ENCODE results near the gene DENND1B.

The DENND1B gene

DNA sequence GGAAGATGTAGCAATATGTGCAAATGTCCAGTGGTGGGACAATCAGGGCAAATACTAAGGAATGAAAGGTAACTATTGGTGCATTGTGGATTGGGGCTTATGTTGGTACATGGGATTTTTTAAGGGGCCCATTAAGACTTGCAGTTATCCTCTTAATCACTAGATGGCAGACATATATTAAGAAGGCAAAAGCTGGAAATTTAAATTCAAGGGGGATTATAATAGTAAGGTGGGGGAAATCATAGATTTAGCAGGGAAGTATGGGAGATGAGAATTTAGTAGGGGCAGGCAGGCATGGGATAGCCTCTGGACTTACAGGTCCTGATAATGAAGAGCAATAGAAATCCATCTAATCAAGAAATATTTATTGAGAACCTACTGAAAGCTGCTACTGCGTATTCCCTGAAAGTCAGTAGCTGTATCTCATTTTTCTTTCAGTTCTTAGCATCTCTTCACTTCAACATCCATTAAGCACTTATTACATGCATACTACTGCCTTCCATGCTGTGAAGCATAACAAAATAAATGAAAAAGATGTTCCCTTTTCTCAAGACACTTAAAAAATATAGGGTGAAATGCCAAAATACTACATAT, 255.4 kb downstream of the DENND1B start:
- CTCF ChIA-PET = interaction anchor here (0.6 to 2.3 kb wide), 19 partner anchors 8 to 1479 kb away, joined by 3 to 14 read pairs (median 4); partner anchors contain the start of gene CFHR3
- TF ChIP-seq ZNF121 (tag by site-specific recombination; IDR thresholded peaks at IDR 0.05) (no peak), ZNF654 (tag by site-specific recombination; IDR thresholded peaks at IDR 0.05; ENCODE audit: low read depth) (peak; percentile 25; the same call in 1 of the 2 replicates)
- TF ChIP-seq, protein P1, sequence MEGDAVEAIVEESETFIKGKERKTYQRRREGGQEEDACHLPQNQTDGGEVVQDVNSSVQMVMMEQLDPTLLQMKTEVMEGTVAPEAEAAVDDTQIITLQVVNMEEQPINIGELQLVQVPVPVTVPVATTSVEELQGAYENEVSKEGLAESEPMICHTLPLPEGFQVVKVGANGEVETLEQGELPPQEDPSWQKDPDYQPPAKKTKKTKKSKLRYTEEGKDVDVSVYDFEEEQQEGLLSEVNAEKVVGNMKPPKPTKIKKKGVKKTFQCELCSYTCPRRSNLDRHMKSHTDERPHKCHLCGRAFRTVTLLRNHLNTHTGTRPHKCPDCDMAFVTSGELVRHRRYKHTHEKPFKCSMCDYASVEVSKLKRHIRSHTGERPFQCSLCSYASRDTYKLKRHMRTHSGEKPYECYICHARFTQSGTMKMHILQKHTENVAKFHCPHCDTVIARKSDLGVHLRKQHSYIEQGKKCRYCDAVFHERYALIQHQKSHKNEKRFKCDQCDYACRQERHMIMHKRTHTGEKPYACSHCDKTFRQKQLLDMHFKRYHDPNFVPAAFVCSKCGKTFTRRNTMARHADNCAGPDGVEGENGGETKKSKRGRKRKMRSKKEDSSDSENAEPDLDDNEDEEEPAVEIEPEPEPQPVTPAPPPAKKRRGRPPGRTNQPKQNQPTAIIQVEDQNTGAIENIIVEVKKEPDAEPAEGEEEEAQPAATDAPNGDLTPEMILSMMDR (tag by site-specific recombination; IDR thresholded peaks at IDR 0.05) = 0 out of 2 replicates have a peak, but pooled peaks have one; percentile 19
- H3K36me3 ChIP-seq (ENCODE audit: control insufficient read depth in 2 of 2, insufficient read depth in 1 of 2, low read length in 2 of 2) = no peaks in the 10 kb centered on the region
- POLR2A ChIA-PET = no interaction called here
- no peaks in the 10 kb centered on the region for H3K9me3 ChIP-seq (ENCODE audit: control insufficient read depth, insufficient read depth, low read depth, low read length)
- H3K4me3 ChIP-seq (ENCODE audit: low read depth, low read length) = no peak overlapping the region
- no peaks in the 10 kb centered on the region for H3K4me1 ChIP-seq (ENCODE audit: control insufficient read depth, insufficient read depth, low read length)
- no peak overlapping the region for H3K27ac ChIP-seq (ENCODE audit: extremely low read depth, low read depth, low read length)

DNA sequence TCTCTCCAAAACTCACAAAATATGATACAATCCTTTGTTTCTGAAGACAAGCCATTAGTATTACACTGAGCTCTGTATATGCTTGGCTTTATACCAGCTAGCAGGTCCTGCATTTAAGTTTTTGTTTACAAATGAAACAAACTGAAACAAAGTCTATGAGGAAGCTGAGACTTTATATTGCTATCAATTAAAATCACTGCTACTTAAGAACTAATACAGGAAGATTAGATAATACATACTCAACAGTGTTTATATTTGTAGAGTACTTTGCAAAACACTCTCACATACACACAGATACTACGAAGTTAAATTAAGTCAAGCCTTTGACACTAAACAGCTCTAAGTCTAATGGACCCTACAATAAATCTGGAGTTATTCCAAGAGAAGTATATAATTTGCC, 259.9 kb downstream of the DENND1B start:
- POLR2A ChIA-PET = no interaction called here
- CTCF ChIA-PET = interaction anchor here (0.6 to 1.1 kb wide), 2 partner anchors 11 to 291 kb away, joined by 3 to 4 read pairs; no protein-coding TSS in a partner anchor
- TF ChIP-seq RBAK (tag by site-specific recombination; IDR thresholded peaks at IDR 0.05) = no peak
- no peak for TF ChIP-seq MEIS1 (CRISPR knock-in tag; IDR thresholded peaks at IDR 0.05; ENCODE audit: borderline replicate concordance)
- TF ChIP-seq, protein P2, sequence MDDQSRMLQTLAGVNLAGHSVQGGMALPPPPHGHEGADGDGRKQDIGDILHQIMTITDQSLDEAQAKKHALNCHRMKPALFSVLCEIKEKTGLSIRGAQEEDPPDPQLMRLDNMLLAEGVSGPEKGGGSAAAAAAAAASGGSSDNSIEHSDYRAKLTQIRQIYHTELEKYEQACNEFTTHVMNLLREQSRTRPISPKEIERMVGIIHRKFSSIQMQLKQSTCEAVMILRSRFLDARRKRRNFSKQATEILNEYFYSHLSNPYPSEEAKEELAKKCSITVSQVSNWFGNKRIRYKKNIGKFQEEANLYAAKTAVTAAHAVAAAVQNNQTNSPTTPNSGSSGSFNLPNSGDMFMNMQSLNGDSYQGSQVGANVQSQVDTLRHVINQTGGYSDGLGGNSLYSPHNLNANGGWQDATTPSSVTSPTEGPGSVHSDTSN (CRISPR knock-in tag; IDR thresholded peaks at IDR 0.05) = no peak
- no peak for TF ChIP-seq ZNF629 (tag by site-specific recombination; IDR thresholded peaks at IDR 0.05)
- TF ChIP-seq, protein P3, sequence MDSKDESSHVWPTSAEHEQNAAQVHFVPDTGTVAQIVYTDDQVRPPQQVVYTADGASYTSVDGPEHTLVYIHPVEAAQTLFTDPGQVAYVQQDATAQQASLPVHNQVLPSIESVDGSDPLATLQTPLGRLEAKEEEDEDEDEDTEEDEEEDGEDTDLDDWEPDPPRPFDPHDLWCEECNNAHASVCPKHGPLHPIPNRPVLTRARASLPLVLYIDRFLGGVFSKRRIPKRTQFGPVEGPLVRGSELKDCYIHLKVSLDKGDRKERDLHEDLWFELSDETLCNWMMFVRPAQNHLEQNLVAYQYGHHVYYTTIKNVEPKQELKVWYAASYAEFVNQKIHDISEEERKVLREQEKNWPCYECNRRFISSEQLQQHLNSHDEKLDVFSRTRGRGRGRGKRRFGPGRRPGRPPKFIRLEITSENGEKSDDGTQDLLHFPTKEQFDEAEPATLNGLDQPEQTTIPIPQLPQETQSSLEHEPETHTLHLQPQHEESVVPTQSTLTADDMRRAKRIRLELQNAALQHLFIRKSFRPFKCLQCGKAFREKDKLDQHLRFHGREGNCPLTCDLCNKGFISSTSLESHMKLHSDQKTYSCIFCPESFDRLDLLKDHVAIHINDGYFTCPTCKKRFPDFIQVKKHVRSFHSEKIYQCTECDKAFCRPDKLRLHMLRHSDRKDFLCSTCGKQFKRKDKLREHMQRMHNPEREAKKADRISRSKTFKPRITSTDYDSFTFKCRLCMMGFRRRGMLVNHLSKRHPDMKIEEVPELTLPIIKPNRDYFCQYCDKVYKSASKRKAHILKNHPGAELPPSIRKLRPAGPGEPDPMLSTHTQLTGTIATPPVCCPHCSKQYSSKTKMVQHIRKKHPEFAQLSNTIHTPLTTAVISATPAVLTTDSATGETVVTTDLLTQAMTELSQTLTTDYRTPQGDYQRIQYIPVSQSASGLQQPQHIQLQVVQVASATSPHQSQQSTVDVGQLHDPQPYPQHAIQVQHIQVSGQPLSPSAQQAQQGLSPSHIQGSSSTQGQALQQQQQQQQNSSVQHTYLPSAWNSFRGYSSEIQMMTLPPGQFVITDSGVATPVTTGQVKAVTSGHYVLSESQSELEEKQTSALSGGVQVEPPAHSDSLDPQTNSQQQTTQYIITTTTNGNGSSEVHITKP (tag by site-specific recombination; IDR thresholded peaks at IDR 0.05) = no peak
- no peak for TF ChIP-seq ZSCAN16 (tag by site-specific recombination; IDR thresholded peaks at IDR 0.05)
- no peak for TF ChIP-seq ZNF155 (tag by site-specific recombination; IDR thresholded peaks at IDR 0.05)
- TF ChIP-seq, protein P4, sequence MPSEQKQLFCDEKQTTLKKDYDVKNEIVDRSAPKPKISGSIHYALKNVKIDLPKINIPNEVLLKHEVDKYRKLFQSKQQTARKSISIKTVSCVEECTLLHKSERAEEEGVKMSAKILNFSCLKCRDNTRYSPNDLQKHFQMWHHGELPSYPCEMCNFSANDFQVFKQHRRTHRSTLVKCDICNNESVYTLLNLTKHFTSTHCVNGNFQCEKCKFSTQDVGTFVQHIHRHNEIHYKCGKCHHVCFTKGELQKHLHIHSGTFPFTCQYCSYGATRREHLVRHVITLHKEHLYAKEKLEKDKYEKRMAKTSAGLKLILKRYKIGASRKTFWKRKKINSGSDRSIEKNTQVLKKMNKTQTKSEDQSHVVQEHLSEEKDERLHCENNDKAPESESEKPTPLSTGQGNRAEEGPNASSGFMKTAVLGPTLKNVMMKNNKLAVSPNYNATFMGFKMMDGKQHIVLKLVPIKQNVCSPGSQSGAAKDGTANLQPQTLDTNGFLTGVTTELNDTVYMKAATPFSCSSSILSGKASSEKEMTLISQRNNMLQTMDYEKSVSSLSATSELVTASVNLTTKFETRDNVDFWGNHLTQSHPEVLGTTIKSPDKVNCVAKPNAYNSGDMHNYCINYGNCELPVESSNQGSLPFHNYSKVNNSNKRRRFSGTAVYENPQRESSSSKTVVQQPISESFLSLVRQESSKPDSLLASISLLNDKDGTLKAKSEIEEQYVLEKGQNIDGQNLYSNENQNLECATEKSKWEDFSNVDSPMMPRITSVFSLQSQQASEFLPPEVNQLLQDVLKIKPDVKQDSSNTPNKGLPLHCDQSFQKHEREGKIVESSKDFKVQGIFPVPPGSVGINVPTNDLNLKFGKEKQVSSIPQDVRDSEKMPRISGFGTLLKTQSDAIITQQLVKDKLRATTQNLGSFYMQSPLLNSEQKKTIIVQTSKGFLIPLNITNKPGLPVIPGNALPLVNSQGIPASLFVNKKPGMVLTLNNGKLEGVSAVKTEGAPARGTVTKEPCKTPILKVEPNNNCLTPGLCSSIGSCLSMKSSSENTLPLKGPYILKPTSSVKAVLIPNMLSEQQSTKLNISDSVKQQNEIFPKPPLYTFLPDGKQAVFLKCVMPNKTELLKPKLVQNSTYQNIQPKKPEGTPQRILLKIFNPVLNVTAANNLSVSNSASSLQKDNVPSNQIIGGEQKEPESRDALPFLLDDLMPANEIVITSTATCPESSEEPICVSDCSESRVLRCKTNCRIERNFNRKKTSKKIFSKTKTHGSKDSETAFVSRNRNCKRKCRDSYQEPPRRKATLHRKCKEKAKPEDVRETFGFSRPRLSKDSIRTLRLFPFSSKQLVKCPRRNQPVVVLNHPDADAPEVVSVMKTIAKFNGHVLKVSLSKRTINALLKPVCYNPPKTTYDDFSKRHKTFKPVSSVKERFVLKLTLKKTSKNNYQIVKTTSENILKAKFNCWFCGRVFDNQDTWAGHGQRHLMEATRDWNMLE (tag by site-specific recombination; conservative IDR thresholded peaks at IDR 0.05; ENCODE audit: low read depth) = no peak
- TF ChIP-seq ZNF521 (tag by site-specific recombination; IDR thresholded peaks at IDR 0.05) = no peak
- no peak for TF ChIP-seq ZNF423 (tag by site-specific recombination; IDR thresholded peaks at IDR 0.05)
- no peak for TF ChIP-seq ZFP69B (tag by site-specific recombination; IDR thresholded peaks at IDR 0.05)

More for the DNA sequence above, 259.9 kb downstream of the DENND1B start:
- H3K36me3 ChIP-seq (ENCODE audit: control insufficient read depth in 2 of 2, insufficient read depth in 1 of 2, low read length in 2 of 2) = peaks cover 0 to 4% of the 10 kb centered on the region in 2 experiments; a peak in 1 of 3 replicates
- no peaks in the 10 kb centered on the region for H3K9me3 ChIP-seq (ENCODE audit: control insufficient read depth, insufficient read depth, low read depth, low read length)
- no peak overlapping the region for H3K4me3 ChIP-seq (ENCODE audit: low read depth, low read length)
- no peaks in the 10 kb centered on the region for H3K4me1 ChIP-seq (ENCODE audit: control insufficient read depth, insufficient read depth, low read length)
- no peak overlapping the region for H3K27ac ChIP-seq (ENCODE audit: extremely low read depth, low read depth, low read length)
